H1 (cell line): ENCODE results near the gene ESCO1. TPM values are rescaled to one million over a fixed set of nuclear protein-coding genes. Genes with fewer than 3 reads are reported as not detected.

ENCODE experiments used
- CTCF ChIA-PET: fragments of 300-600 bp; sonication (Branson Sonifier 250); formaldehyde crosslinking; loops from one replicate; lab custom pipeline; 2021; ENCODE audit not compliant: partially characterized antibody; lab: Charles Lee
- POLR2A ChIA-PET: fragments of 300-600 bp; sonication (Branson Sonifier 250); formaldehyde crosslinking; loops from one replicate; lab custom pipeline; 2021; ENCODE audit warnings: inconsistent platforms; ENCODE audit not compliant: partially characterized antibody; lab: Charles Lee
- DNase-seq, 2 experiments: peaks; one replicate each; pipeline versions ENCODE4 v3.0.0 to v3.0.0-alpha.2; 2010 to 2022; ENCODE audit warnings: low spot score in 2 of 2, low read depth in 1 of 2, mixed read lengths in 1 of 2
- FAIRE-seq: peaks from 2 replicates; lab custom pipeline; 2011; peaks lifted over from hg19 to GRCh38; lab: Jason Lieb, UNC
- H2AFZ ChIP-seq: 2 replicates; pipeline ENCODE4 v1.8.1; 2012; ENCODE audit warnings: low read length, inconsistent platforms
- H2AK5ac ChIP-seq: 2 replicates; pipeline ENCODE4 v1.6.1; 2013; ENCODE audit warnings: low read depth, low read length
- H2BK120ac ChIP-seq: replicated peaks from 2 replicates; pipeline ENCODE3; 2013; ENCODE audit warnings: low read depth, low read length, inconsistent platforms
- H2BK12ac ChIP-seq: 2 replicates; pipeline ENCODE4 v1.6.1; 2013; ENCODE audit warnings: low read depth, low read length
- H2BK15ac ChIP-seq: 2 replicates; pipeline ENCODE4 v1.6.1; 2013; ENCODE audit warnings: low read length
- H2BK20ac ChIP-seq: 2 replicates; pipeline ENCODE4 v1.6.1; 2013; ENCODE audit warnings: low read length
- H2BK5ac ChIP-seq: 2 replicates; pipeline ENCODE4 v1.6.1; 2013; ENCODE audit warnings: low read depth, low read length
- H3K14ac ChIP-seq: 2 replicates; pipeline ENCODE4 v1.6.1; 2013; ENCODE audit warnings: inconsistent platforms; ENCODE audit not compliant: insufficient read length
- H3K18ac ChIP-seq: 2 replicates; pipeline ENCODE4 v1.6.1; 2013; ENCODE audit warnings: low read length; ENCODE audit errors: extremely low read depth
- H3K23ac ChIP-seq: 2 replicates; pipeline ENCODE4 v1.6.1; 2013; ENCODE audit warnings: inconsistent platforms; ENCODE audit not compliant: insufficient read length
- H3K23me2 ChIP-seq: 2 replicates; pipeline ENCODE4 v1.6.1; 2013; ENCODE audit warnings: low read depth, low read length
- H3K27ac ChIP-seq: 2 replicates; pipeline ENCODE4 v1.6.1; 2011; ENCODE audit warnings: low read depth, low read length, inconsistent platforms
- H3K27me3 ChIP-seq, 4 experiments: replicated peaks in 1 of 4; 1 replicate in 1 of 4; 2 replicates in 3 of 4; pipeline versions ENCODE4 v1.6.1 to v1.8.1; 2011 to 2013; ENCODE audit warnings: low read length in 3 of 4, mild to moderate bottlenecking in 3 of 4, inconsistent platforms in 2 of 4, mixed read lengths in 2 of 4, moderate library complexity in 1 of 4; ENCODE audit not compliant: control insufficient read depth in 3 of 4, insufficient read depth in 3 of 4; ENCODE audit errors: extremely low read depth in 1 of 4
- H3K36me3 ChIP-seq, 4 experiments: 2 replicates each; pipeline versions ENCODE4 v1.6.1 to v1.8.1; 2011 to 2013; ENCODE audit warnings: mild to moderate bottlenecking in 4 of 4, low read length in 3 of 4, moderate library complexity in 2 of 4, control low read depth in 1 of 4, inconsistent platforms in 1 of 4; ENCODE audit not compliant: insufficient read depth in 4 of 4, control insufficient read depth in 2 of 4
- H3K4ac ChIP-seq: replicated peaks from 2 replicates; pipeline ENCODE3; 2013; ENCODE audit warnings: low read length, low read depth, mixed read lengths, inconsistent platforms; ENCODE audit not compliant: insufficient read length
- H3K4me1 ChIP-seq, 4 experiments: replicated peaks in 1 of 4; 1 replicate in 1 of 4; 2 replicates in 3 of 4; pipeline versions ENCODE4 v1.6.1 to v1.8.1; 2011 to 2013; ENCODE audit warnings: low read length in 3 of 4, inconsistent platforms in 2 of 4, mixed read lengths in 1 of 4; ENCODE audit not compliant: insufficient read depth in 4 of 4, control insufficient read depth in 3 of 4
- H3K4me2 ChIP-seq, 2 experiments: 2 replicates each; pipeline versions ENCODE4 v1.6.1 to v1.8.1; 2011 to 2013; ENCODE audit warnings: low read depth in 2 of 2, low read length in 2 of 2, control low read depth in 1 of 2, inconsistent platforms in 1 of 2, mild to moderate bottlenecking in 1 of 2; ENCODE audit not compliant: insufficient read depth in 1 of 2
- H3K4me3 ChIP-seq, 4 experiments: fragments of 200-600, 300-600 bp in 1 of 4; sonication (generic), shearing (Covaris generic), sonication (Bioruptor Twin) in 1 of 4; 2 replicates each; pipeline versions ENCODE4 v1.5.1 to v1.8.1; 2011 to 2016; ENCODE audit warnings: low read length in 4 of 4, low read depth in 3 of 4, control low read depth in 2 of 4, inconsistent platforms in 2 of 4, mild to moderate bottlenecking in 2 of 4, mixed read lengths in 1 of 4, moderate library complexity in 1 of 4; ENCODE audit not compliant: insufficient read depth in 2 of 4; ENCODE audit errors: extremely low read depth in 1 of 4
- H3K56ac ChIP-seq: replicated peaks from 2 replicates; pipeline ENCODE3; 2013; ENCODE audit warnings: low read depth, mild to moderate bottlenecking, mixed read lengths, low read length, inconsistent platforms; ENCODE audit not compliant: insufficient read length
- H3K79me1 ChIP-seq: 2 replicates; pipeline ENCODE4 v1.6.1; 2013; ENCODE audit warnings: low read depth, low read length, control low read depth
- H3K79me2 ChIP-seq, 2 experiments: 2 replicates each; pipeline versions ENCODE4 v1.6.1 to v1.8.1; 2012 to 2013; ENCODE audit warnings: low read length in 2 of 2, mild to moderate bottlenecking in 2 of 2, inconsistent platforms in 1 of 2; ENCODE audit not compliant: insufficient read depth in 2 of 2, control insufficient read depth in 1 of 2
- H3K9ac ChIP-seq, 4 experiments: replicated peaks in 1 of 4; 1 replicate in 1 of 4; 2 replicates in 3 of 4; pipeline versions ENCODE4 v1.6.1 to v1.8.1; 2011 to 2013; ENCODE audit warnings: low read depth in 3 of 4, low read length in 3 of 4, control low read depth in 2 of 4, mild to moderate bottlenecking in 2 of 4, moderate library complexity in 2 of 4, inconsistent platforms in 1 of 4; ENCODE audit errors: extremely low read depth in 1 of 4
- H3K9me3 ChIP-seq, 2 experiments: 2 replicates each; pipeline versions ENCODE4 v1.6.1 to v1.8.1; 2012 to 2013; ENCODE audit warnings: mild to moderate bottlenecking in 2 of 2, moderate library complexity in 2 of 2, control low read depth in 1 of 2, inconsistent platforms in 1 of 2, low read depth in 1 of 2, low read length in 1 of 2, mixed read lengths in 1 of 2; ENCODE audit not compliant: insufficient read depth in 2 of 2
- H4K20me1 ChIP-seq, 2 experiments: replicated peaks in 1 of 2; 2 replicates each; pipeline versions ENCODE3 to v1.8.1; 2011 to 2013; ENCODE audit warnings: inconsistent platforms in 2 of 2, low read length in 2 of 2, mild to moderate bottlenecking in 1 of 2; ENCODE audit not compliant: insufficient read depth in 2 of 2, control insufficient read depth in 1 of 2
- H4K5ac ChIP-seq: 2 replicates; pipeline ENCODE4 v1.6.1; 2013; ENCODE audit warnings: low read length, low read depth, mixed read lengths, inconsistent platforms; ENCODE audit not compliant: insufficient read length
- H4K8ac ChIP-seq: 2 replicates; pipeline ENCODE4 v1.8.0; 2013; ENCODE audit warnings: mild to moderate bottlenecking, moderate library complexity, low read length, inconsistent platforms; ENCODE audit not compliant: insufficient read depth; ENCODE audit errors: extremely low read depth
- H4K91ac ChIP-seq: replicated peaks from 2 replicates; pipeline ENCODE3; 2013; ENCODE audit warnings: low read length, mixed read lengths, inconsistent platforms; ENCODE audit not compliant: insufficient read length
- POLR2AphosphoS5 ChIP-seq: IDR thresholded peaks from 2 replicates; pipeline ENCODE4 v1.6.1; 2011; ENCODE audit warnings: low read depth, low read length
- RAD21 ChIP-seq, 2 experiments: IDR thresholded peaks in 1 of 2; conservative IDR thresholded peaks in 1 of 2; 2 replicates each; pipeline ENCODE4 v1.6.1; 2011; ENCODE audit warnings: low read depth in 2 of 2, low read length in 2 of 2, improper control_type of control experiment in 1 of 2, inconsistent platforms in 1 of 2, mild to moderate bottlenecking in 1 of 2, moderate library complexity in 1 of 2
- SIN3A ChIP-seq, 2 experiments: IDR thresholded peaks in 1 of 2; conservative IDR thresholded peaks in 1 of 2; 2 replicates each; pipeline ENCODE4 v1.6.1; 2011 to 2012; ENCODE audit warnings: low read length in 2 of 2, improper control_type of control experiment in 1 of 2, low read depth in 1 of 2, mild to moderate bottlenecking in 1 of 2
- SIRT6 ChIP-seq: IDR thresholded peaks from one replicate; pipeline ENCODE4 v1.7.1; 2012; ENCODE audit warnings: low read length, inconsistent platforms
- TBP ChIP-seq: IDR thresholded peaks from 2 replicates; pipeline ENCODE4 v1.6.1; 2011; ENCODE audit warnings: low read depth, low read length, improper control_type of control experiment
- WGBS, 2 experiments: shearing (Covaris generic) in 1 of 2; methylation state at CpG; one replicate each; pipeline versions ENCODE4 v1.1.6 to v1.1.7; 2013 to 2015; ENCODE audit warnings: low lambda C conversion rate in 2 of 2, mixed read lengths in 2 of 2, inconsistent platforms in 1 of 2, low coverage in 1 of 2, missing lambda C conversion rate in 1 of 2; ENCODE audit not compliant: insufficient replicate concordance in 2 of 2, insufficient coverage in 1 of 2, insufficient read length in 1 of 2; ENCODE audit errors: extremely low coverage in 1 of 2, missing lambda C conversion rate in 1 of 2; 5-methylcytosine and 5-hydroxymethylcytosine counted together
- polyA plus RNA-seq, 7 experiments: library from polyadenylated mRNA; depleted of rRNA in 3 of 7; stranded (reverse) in 5 of 7; unstranded in 2 of 7; fragments of >200 nt in 5 of 7; fragments of 200-250 nt in 2 of 7; gene quantifications; 1 replicate in 5 of 7; 2 replicates in 1 of 7; 4 replicates in 1 of 7; pipeline versions ENCODE4 v1.2.1 to v1.2.3, GENCODE V29; 2011 to 2013; ENCODE audit warnings: missing spikeins in 2 of 7, mixed read lengths in 2 of 7
- total RNA-seq: library from RNA; stranded (reverse); fragmentation: NEBNext Ultra II Directional; extraction: Animal tissue kit (Norgen Biotek cat#: 25700); gene quantifications from 2 replicates; pipeline ENCODE4 v1.2.1, GENCODE V29; 2021
- TF ChIP-seq, protein P1 (sequence below), 3 experiments: IDR thresholded peaks; 1 replicate in 2 of 3; 2 replicates in 1 of 3; pipeline versions ENCODE4 v1.5.1 to v1.6.1; 2011; ENCODE audit warnings: low read length in 3 of 3, mild to moderate bottlenecking in 3 of 3, inconsistent platforms in 2 of 3, low read depth in 1 of 3, moderate library complexity in 1 of 3; ENCODE audit not compliant: insufficient read depth in 1 of 3; ENCODE audit errors: control extremely low read depth in 1 of 3

Gene ESCO1
- total and polyA plus RNA-seq, 2 of the 8 experiments (the other 6 are each of a cell fraction or from before 2014, with no cell fraction given): 5.8 to 48.3 TPM

DNA sequence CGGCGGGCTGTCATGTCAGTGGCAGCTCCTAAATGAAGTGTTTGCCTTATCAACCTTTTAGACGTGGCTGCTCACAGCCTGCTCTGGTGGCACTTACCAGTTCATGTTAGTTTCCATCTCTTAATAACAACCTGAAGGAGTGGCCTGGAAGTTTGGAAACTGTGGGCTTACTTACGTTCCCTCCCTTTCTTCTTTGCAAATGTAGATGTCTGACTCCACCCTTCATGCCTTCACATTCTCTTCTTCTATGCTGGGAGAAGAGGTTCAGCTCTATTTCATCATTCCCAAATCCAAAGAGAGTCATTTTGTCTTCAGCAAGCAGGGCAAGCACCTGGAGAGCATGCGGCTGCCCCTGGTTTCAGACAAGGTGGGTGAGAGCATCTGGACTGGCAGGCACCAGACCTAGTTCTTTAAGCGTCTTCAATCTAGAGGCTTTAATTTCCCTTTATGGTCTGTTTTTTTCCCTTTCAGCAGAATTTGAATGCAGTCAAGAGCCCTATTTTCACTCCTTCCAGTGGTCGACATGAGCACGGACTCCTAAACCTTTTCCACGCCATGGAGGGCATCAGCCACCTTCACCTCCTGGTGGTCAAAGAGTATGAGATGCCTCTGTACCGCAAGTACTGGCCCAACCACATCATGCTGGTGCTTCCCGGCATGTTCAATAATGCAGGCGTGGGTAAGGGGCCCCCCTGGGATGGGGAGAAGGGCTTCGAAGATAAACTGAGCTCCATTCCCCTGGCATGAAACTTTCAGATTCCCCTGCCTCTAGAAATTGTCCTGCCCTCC is 92.4 kb downstream of the ESCO1 start:
- H2BK20ac ChIP-seq: no peak overlapping the region
- CTCF ChIA-PET: interaction anchor here (0.5 to 1.5 kb wide), 5 partner anchors 10 to 122 kb away, joined by 3 to 4 read pairs (median 3); no protein-coding TSS in a partner anchor
- no peak overlapping the region for H3K27ac ChIP-seq
- no peak overlapping the region for H3K4ac ChIP-seq
- H3K23me2 ChIP-seq: no peaks in the 10 kb centered on the region
- no peak for FAIRE-seq
- POLR2A ChIA-PET: interaction anchor here (0.6 to 1.3 kb wide), 4 partner anchors 8 to 108 kb away, joined by 3 read pairs; no protein-coding TSS in a partner anchor
- H3K18ac ChIP-seq: no peak overlapping the region
- H2AFZ ChIP-seq: no peak overlapping the region
- no peak overlapping the region for H3K14ac ChIP-seq
- H4K8ac ChIP-seq: no peak overlapping the region
- no peak overlapping the region for H2AK5ac ChIP-seq
- no peaks in the 10 kb centered on the region for H3K79me1 ChIP-seq
- TF ChIP-seq RAD21 (IDR thresholded peaks at IDR 0.05 in 1 of 2, conservative IDR thresholded peaks at IDR 0.05 in 1 of 2; ENCODE audit: low read depth in 2 of 2, low read length in 2 of 2) (peak in 1 of 2 experiments; percentile 22; a peak in 2 of 4 replicates), SIRT6 (no peak), SIN3A (conservative IDR thresholded peaks at IDR 0.05 in 1 of 2, IDR thresholded peaks at IDR 0.05 in 1 of 2; ENCODE audit: low read depth in 1 of 2, low read length in 2 of 2) (no peak), TBP (no peak), POLR2AphosphoS5 (no peak)
- TF ChIP-seq, protein P1, sequence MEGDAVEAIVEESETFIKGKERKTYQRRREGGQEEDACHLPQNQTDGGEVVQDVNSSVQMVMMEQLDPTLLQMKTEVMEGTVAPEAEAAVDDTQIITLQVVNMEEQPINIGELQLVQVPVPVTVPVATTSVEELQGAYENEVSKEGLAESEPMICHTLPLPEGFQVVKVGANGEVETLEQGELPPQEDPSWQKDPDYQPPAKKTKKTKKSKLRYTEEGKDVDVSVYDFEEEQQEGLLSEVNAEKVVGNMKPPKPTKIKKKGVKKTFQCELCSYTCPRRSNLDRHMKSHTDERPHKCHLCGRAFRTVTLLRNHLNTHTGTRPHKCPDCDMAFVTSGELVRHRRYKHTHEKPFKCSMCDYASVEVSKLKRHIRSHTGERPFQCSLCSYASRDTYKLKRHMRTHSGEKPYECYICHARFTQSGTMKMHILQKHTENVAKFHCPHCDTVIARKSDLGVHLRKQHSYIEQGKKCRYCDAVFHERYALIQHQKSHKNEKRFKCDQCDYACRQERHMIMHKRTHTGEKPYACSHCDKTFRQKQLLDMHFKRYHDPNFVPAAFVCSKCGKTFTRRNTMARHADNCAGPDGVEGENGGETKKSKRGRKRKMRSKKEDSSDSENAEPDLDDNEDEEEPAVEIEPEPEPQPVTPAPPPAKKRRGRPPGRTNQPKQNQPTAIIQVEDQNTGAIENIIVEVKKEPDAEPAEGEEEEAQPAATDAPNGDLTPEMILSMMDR (IDR thresholded peaks at IDR 0.05; ENCODE audit: control extremely low read depth in 1 of 3, insufficient read depth in 1 of 3, low read depth in 1 of 3, low read length in 3 of 3): peak in 2 of 3 experiments; percentile 10 to 25; a peak in 3 of 4 replicates
- no peak overlapping the region for H3K56ac ChIP-seq
- H3K27me3 ChIP-seq: no peaks in the 10 kb centered on the region
- WGBS, 2 experiments: 87% methylated on average over 13 of the region's 13 CpGs; no CpG with 5 or more reads in 1 of the 2 experiments
- H3K9me3 ChIP-seq: no peaks in the 10 kb centered on the region; a peak in 1 of 4 replicates
- H2BK12ac ChIP-seq: no peak overlapping the region
- H3K4me1 ChIP-seq: peaks cover 0 to 6% (median 0%) of the 10 kb centered on the region in 4 experiments; a peak in 1 of 7 replicates
- DNase-seq: peak in 1 of 2 experiments; percentile 43
- no peak overlapping the region for H2BK120ac ChIP-seq
- no peak overlapping the region for H3K23ac ChIP-seq
- H3K9ac ChIP-seq: no peak overlapping the region
- H4K91ac ChIP-seq: no peak overlapping the region
- H3K36me3 ChIP-seq: peaks cover 0 to under 1% (median 0%) of the 10 kb centered on the region in 4 experiments; a peak in 3 of 8 replicates
- no peak overlapping the region for H2BK5ac ChIP-seq
- no peak overlapping the region for H4K5ac ChIP-seq
- H3K4me3 ChIP-seq: no peak overlapping the region
- H3K4me2 ChIP-seq: no peak overlapping the region
- H3K79me2 ChIP-seq: no peaks in the 10 kb centered on the region
- no peak overlapping the region for H2BK15ac ChIP-seq
- H4K20me1 ChIP-seq: peaks cover 0 to 2% of the 10 kb centered on the region in 2 experiments
